Heart left ventricle (tissue), 13 donors: ENCODE measurements around the gene FOXJ2.

Experiments used
- POLR2A ChIP-seq, 2 donors: fragments of 450-650 bp; IDR thresholded peaks; one replicate each; pipeline ENCODE4 v1.6.1; 2017; ENCODE audit warnings: antibody characterized with exemption in 2 of 2, mild to moderate bottlenecking in 2 of 2, moderate library complexity in 2 of 2
- TF ChIP-seq, protein P1 (sequence below), 12 donors: fragments of 200-600 bp; sonication (generic) in 4 of 12; IDR thresholded peaks; one replicate each; pipeline versions ENCODE4 v1.5.0 to v1.8.0; 2018 to 2022; ENCODE audit warnings: antibody characterized with exemption in 12 of 12, mild to moderate bottlenecking in 5 of 12
- donor health status: ischemic (EF 13 %, LVEDD 7.1; RV severe dilation, severe dysfunction).
- donor health status: DM: no; HTN: yes; CAD: no.
- donor health status: DM: no; HTN: no; CAD: no.
- donor health status: ischemic (EF 25% LVEDD 6.9; RV normal size, moderate dysfunction).
- donor health status: ischemic (EF 25% LVEDD 5.7; RV mildly dilated, moderate dysfunction).
- donor health status: ischemic (EF 35%, LVEDD 5.7; RV mildly dilated, moderate dysfunction).
- donor health status: nonischemic (EF 11% LVEDD 7.7; RV severe dilation, severe dysfunction).
- donor health status: DM: yes; HTN: yes; CAD: no.
- donor health status: PGD.
- donor health status: ischemic (EF 29% LVEDD 5.4; RV normal size, mild dysfunction).
- donor health status: nonischemic (EF 23%, LVEDD 6.1; RV moderate dilation, normal function).

GRCh38 chr12:8038659-8039114 is 6.2 kb downstream of the FOXJ2 start:
- no peak for TF ChIP-seq POLR2A (IDR thresholded peaks at IDR 0.05)
- TF ChIP-seq, protein P1, sequence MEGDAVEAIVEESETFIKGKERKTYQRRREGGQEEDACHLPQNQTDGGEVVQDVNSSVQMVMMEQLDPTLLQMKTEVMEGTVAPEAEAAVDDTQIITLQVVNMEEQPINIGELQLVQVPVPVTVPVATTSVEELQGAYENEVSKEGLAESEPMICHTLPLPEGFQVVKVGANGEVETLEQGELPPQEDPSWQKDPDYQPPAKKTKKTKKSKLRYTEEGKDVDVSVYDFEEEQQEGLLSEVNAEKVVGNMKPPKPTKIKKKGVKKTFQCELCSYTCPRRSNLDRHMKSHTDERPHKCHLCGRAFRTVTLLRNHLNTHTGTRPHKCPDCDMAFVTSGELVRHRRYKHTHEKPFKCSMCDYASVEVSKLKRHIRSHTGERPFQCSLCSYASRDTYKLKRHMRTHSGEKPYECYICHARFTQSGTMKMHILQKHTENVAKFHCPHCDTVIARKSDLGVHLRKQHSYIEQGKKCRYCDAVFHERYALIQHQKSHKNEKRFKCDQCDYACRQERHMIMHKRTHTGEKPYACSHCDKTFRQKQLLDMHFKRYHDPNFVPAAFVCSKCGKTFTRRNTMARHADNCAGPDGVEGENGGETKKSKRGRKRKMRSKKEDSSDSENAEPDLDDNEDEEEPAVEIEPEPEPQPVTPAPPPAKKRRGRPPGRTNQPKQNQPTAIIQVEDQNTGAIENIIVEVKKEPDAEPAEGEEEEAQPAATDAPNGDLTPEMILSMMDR (IDR thresholded peaks at IDR 0.05), result no peak
